H1 (cell line): ENCODE data around the gene FBXL17. TPM values are rescaled to one million over a fixed set of nuclear protein-coding genes. Genes with fewer than 3 reads are reported as not detected.

Experiments
- polyA plus RNA-seq, 7 experiments: library from polyadenylated mRNA; depleted of rRNA in 3 of 7; stranded (reverse) in 5 of 7; unstranded in 2 of 7; fragments of >200 nt in 5 of 7; fragments of 200-250 nt in 2 of 7; gene quantifications; 1 replicate in 5 of 7; 2 replicates in 1 of 7; 4 replicates in 1 of 7; pipeline versions ENCODE4 v1.2.1 to v1.2.3, GENCODE V29; 2011 to 2013; ENCODE audit warnings: missing spikeins in 2 of 7, mixed read lengths in 2 of 7
- total RNA-seq: library from RNA; stranded (reverse); fragmentation: NEBNext Ultra II Directional; extraction: Animal tissue kit (Norgen Biotek cat#: 25700); gene quantifications from 2 replicates; pipeline ENCODE4 v1.2.1, GENCODE V29; 2021
- TF ChIP-seq, protein P1 (sequence below): IDR thresholded peaks from 2 replicates; pipeline ENCODE4 v1.6.1; 2012; ENCODE audit warnings: inconsistent platforms

FBXL17 gene
- total and polyA plus RNA-seq, 2 of the 8 experiments (the other 6 are each of a cell fraction or from before 2014, with no cell fraction given), result 0.35 to 4.3 TPM

DNA sequence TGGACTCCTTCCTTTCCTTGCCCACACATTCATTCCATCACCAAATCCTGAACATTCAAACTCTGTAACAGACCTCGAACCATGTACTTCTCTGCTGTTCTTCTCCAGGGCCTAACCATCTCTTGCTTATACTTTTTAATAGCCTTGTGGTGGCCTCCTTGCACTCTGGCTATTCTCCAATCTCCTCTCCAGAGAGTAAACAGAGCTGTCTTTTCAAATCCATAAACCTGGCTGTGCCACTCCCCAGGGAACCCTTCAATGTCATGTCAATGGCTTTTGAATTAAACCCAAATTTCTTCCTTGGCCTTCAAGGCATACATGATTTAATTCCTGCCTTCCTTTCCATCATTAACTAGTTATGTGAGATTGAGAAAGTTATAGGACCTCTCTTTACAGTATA is 433.5 kb downstream of the FBXL17 start (continued):
- TF ChIP-seq, protein P1, sequence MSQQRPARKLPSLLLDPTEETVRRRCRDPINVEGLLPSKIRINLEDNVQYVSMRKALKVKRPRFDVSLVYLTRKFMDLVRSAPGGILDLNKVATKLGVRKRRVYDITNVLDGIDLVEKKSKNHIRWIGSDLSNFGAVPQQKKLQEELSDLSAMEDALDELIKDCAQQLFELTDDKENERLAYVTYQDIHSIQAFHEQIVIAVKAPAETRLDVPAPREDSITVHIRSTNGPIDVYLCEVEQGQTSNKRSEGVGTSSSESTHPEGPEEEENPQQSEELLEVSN, result no peak
